ENCODE data around the gene DHRS1. TPM values are rescaled to one million over a fixed set of nuclear protein-coding genes. Genes with fewer than 3 reads are reported as not detected.

DHRS1 gene
- polyA plus RNA-seq, 1 donor (not counting 4 experiments of a cell fraction or from before 2014, with no cell fraction given) = 65.1 TPM

DNA sequence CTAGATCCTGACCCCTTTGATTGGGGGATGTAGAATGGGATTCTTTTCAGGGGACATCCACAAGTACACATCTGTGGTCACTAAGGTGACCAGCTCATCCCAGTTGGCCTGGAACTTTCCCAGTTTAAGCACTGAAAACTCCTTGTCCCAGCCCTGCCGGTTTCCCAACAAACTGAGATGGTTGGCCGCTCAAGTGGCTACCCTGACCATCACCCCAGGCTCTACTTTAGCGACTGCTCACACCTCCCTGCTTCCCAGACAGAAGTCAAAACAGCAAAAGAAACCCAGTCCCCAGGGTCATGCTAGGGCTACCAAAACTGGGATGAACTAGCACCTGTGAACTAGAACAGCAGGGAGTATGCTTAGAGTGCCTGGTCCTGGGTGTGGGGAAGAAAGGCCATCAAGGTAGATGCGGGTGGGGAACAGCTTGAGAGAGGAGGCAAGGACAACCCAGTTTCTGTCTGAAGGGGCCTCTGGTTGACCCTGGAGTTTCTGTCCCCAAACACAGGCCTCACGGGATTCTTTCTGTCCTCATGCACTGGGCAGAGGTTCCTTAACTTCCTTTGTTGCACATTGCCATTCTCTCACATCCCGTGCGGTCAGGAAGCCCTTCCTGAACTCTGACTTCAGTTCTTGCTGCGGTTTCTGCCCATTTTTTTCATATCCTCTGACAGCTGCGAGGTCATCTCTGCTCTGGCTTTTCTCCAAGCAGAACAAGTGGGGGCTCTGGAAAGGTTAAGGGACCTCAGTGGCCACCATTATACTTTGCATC, 13.3 kb upstream of the DHRS1 start:
- Histone ChIP-seq H3K27ac (ENCODE audit: control insufficient read depth, insufficient read depth, low read length) (no peak overlapping the region), H3K4me1 (ENCODE audit: control insufficient read depth, extremely low read depth, insufficient read depth, low read length) (peaks cover 79% of the 10 kb centered on the region), H2AFZ (ENCODE audit: control insufficient read depth, low read length) (no peak overlapping the region), H3K79me2 (ENCODE audit: control insufficient read depth, insufficient read depth, low read length) (peaks cover 4% of the 10 kb centered on the region), H3K27me3 (ENCODE audit: control insufficient read depth, extremely low read depth, insufficient read depth, low read length) (no peaks in the 10 kb centered on the region), H3K4me3 (ENCODE audit: control insufficient read depth in 2 of 3, extremely low read depth in 1 of 3, insufficient read depth in 2 of 3, low read depth in 1 of 3, low read length in 3 of 3) (no peak overlapping the region), H3K9me1 (ENCODE audit: control insufficient read depth, extremely low read depth, insufficient read depth, low read length) (peaks cover 2% of the 10 kb centered on the region), H3K9ac (ENCODE audit: control insufficient read depth, extremely low read depth, insufficient read depth, low read length) (no peak overlapping the region), H3K9me3 (ENCODE audit: control insufficient read depth, low read depth, low read length) (no peaks in the 10 kb centered on the region), H4K20me1 (ENCODE audit: control insufficient read depth, extremely low read depth, insufficient read depth, low read length) (no peaks in the 10 kb centered on the region), H3K36me3 (ENCODE audit: control insufficient read depth in 2 of 2, extremely low read depth in 1 of 2, insufficient read depth in 2 of 2, low read length in 2 of 2) (peaks cover 7 to 14% of the 10 kb centered on the region in 2 experiments), H3K4me2 (ENCODE audit: control insufficient read depth, extremely low read depth, insufficient read depth, low read depth, low read length) (no peak overlapping the region)
- DNase-seq (ENCODE audit: low read depth, low spot score) (no peak), FAIRE-seq (no peak)
- no peak for TF ChIP-seq EZH2 (IDR thresholded peaks at IDR 0.05; ENCODE audit: low read length)
- TF ChIP-seq, protein P1, sequence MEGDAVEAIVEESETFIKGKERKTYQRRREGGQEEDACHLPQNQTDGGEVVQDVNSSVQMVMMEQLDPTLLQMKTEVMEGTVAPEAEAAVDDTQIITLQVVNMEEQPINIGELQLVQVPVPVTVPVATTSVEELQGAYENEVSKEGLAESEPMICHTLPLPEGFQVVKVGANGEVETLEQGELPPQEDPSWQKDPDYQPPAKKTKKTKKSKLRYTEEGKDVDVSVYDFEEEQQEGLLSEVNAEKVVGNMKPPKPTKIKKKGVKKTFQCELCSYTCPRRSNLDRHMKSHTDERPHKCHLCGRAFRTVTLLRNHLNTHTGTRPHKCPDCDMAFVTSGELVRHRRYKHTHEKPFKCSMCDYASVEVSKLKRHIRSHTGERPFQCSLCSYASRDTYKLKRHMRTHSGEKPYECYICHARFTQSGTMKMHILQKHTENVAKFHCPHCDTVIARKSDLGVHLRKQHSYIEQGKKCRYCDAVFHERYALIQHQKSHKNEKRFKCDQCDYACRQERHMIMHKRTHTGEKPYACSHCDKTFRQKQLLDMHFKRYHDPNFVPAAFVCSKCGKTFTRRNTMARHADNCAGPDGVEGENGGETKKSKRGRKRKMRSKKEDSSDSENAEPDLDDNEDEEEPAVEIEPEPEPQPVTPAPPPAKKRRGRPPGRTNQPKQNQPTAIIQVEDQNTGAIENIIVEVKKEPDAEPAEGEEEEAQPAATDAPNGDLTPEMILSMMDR (optimal IDR thresholded peaks at IDR 0.05 in 1 of 3, IDR thresholded peaks at IDR 0.05 in 1 of 3, conservative IDR thresholded peaks at IDR 0.05 in 1 of 3; ENCODE audit: extremely low read depth in 1 of 3, insufficient read depth in 2 of 3, low read length in 3 of 3) = no peak
- dilution Hi-C loops (cut with MboI; ENCODE audit: extremely low pct_ligation_motif_present, low sequenced_read_pairs) = no loop called here

DNA sequence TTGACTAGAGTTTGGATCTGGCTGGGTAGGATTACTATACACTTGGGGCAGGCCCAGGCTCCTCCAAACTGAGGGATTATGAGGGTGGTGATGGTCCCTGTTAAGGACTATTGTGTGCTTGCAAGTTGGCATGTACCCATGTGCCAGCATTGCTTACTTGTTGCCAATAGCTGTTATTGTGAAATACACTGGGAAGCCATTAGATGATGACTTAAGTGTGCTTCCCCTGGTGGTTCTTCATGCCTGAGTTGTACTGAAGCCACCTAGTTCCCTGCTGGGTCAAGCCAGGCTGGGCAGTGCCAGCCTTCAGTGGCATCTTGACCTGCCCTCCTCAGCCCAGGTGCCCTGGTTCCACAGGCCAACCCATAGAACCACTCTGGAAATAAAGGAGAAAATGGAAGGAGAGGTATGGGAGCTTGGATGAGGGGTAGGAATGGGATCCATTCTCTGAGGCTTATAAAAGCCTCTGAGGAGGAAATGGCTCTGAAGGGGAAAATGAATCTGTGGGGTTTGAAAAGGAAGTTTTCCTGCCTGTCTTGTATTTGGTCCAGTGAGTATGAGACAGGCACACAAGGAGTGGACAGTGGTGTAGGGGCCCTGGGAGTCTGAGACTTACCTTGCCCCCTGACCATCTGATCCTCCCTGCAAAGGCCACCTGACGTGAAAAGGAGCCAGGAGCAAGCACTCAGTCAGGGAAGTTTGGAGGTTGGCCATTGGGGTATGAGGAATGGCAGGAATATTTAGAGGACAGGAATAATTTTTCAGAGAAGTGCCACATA, 12.4 kb upstream of the DHRS1 start:
- peak overlapping the region; percentile 18 for H3K27ac ChIP-seq (ENCODE audit: control insufficient read depth, insufficient read depth, low read length)
- H3K4me3 ChIP-seq (ENCODE audit: control insufficient read depth in 2 of 3, extremely low read depth in 1 of 3, insufficient read depth in 2 of 3, low read depth in 1 of 3, low read length in 3 of 3) = peak overlapping the region in 2 of 3 experiments; percentile 19 to 31
- dilution Hi-C loops (cut with MboI; ENCODE audit: extremely low pct_ligation_motif_present, low sequenced_read_pairs) = no loop called here
- H2AFZ ChIP-seq (ENCODE audit: control insufficient read depth, low read length) = no peak overlapping the region
- no peak for DNase-seq (ENCODE audit: low read depth, low spot score)
- TF ChIP-seq, protein P1 (optimal IDR thresholded peaks at IDR 0.05 in 1 of 3, IDR thresholded peaks at IDR 0.05 in 1 of 3, conservative IDR thresholded peaks at IDR 0.05 in 1 of 3; ENCODE audit: extremely low read depth in 1 of 3, insufficient read depth in 2 of 3, low read length in 3 of 3) = no peak
- TF ChIP-seq EZH2 (IDR thresholded peaks at IDR 0.05; ENCODE audit: low read length) = no peak
- no peaks in the 10 kb centered on the region for H3K27me3 ChIP-seq (ENCODE audit: control insufficient read depth, extremely low read depth, insufficient read depth, low read length)
- H3K9ac ChIP-seq (ENCODE audit: control insufficient read depth, extremely low read depth, insufficient read depth, low read length) = peak overlapping the region; percentile 36
- peaks cover 2% of the 10 kb centered on the region for H3K9me1 ChIP-seq (ENCODE audit: control insufficient read depth, extremely low read depth, insufficient read depth, low read length)
- peak overlapping the region; percentile 88 for H3K4me2 ChIP-seq (ENCODE audit: control insufficient read depth, extremely low read depth, insufficient read depth, low read depth, low read length)
- no peaks in the 10 kb centered on the region for H3K9me3 ChIP-seq (ENCODE audit: control insufficient read depth, low read depth, low read length)
- no peaks in the 10 kb centered on the region for H4K20me1 ChIP-seq (ENCODE audit: control insufficient read depth, extremely low read depth, insufficient read depth, low read length)
- peaks cover 12 to 23% of the 10 kb centered on the region in 2 experiments for H3K36me3 ChIP-seq (ENCODE audit: control insufficient read depth in 2 of 2, extremely low read depth in 1 of 2, insufficient read depth in 2 of 2, low read length in 2 of 2)
- peaks cover 73% of the 10 kb centered on the region for H3K4me1 ChIP-seq (ENCODE audit: control insufficient read depth, extremely low read depth, insufficient read depth, low read length)
- peaks cover 4% of the 10 kb centered on the region for H3K79me2 ChIP-seq (ENCODE audit: control insufficient read depth, insufficient read depth, low read length)
- peak; percentile 57 for FAIRE-seq

Measured in keratinocyte (primary cell).